Brain microvascular endothelial cell (primary cell): ENCODE results near the gene SEMA3D.

Experiments
- DNase-seq: peaks from one replicate; pipeline ENCODE4 v3.0.0-alpha.2; 2020
- H3K27ac ChIP-seq: fragments of 250-450 bp; sonication (Bioruptor Pico); 2 replicates; pipeline ENCODE4 v1.5.1; 2020; ENCODE audit warnings: mild to moderate bottlenecking, moderate library complexity
- H3K27me3 ChIP-seq: fragments of 250-450 bp; sonication (Bioruptor Pico); replicated peaks from 2 replicates; pipeline ENCODE4 v1.5.1; 2020; ENCODE audit warnings: mild to moderate bottlenecking
- H3K36me3 ChIP-seq: fragments of 250-450 bp; sonication (Bioruptor Pico); replicated peaks from 2 replicates; pipeline ENCODE4 v1.5.1; 2020; ENCODE audit warnings: mild to moderate bottlenecking
- H3K4me3 ChIP-seq: 2 replicates; pipeline ENCODE4 v1.5.1; 2011; ENCODE audit warnings: low read depth, mild to moderate bottlenecking, control low read depth, low read length, moderate library complexity
- CTCF ChIP-seq: IDR thresholded peaks from 2 replicates; pipeline ENCODE4 v1.5.1; 2011; ENCODE audit warnings: low read depth, mild to moderate bottlenecking, moderate library complexity, low read length, control low read depth, inconsistent platforms; ENCODE audit errors: missing control alignments
- in situ Hi-C: cut with HindIII; loops from 2 replicates; pipeline ENCODE4 v1.10.0; 2017; ENCODE audit warnings: low sequenced_read_pairs, low pct_ligation_motif_present

SEMA3D gene

DNA sequence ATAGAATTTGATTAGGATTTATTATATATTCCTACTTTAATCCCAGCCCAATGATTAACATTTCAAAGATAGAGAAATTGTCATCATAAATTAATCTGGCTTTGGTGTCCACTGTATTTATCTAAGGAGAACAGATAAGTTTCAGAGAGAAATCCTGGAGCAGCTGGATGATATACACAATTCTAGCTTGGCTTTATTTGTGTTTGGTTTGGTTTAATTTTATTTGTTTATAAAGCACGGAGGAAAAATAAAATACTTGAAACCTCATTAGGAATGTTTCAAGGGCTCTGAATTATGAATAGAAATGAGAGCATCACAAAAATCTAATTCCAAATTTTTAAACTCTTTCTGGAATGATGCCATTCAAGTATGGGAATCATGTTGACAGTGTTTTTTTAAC, 42.1 kb downstream of the SEMA3D start:
- Histone ChIP-seq H3K36me3 (no peaks in the 10 kb centered on the region), H3K27ac (no peak overlapping the region), H3K4me3 (no peak overlapping the region), H3K27me3 (no peaks in the 10 kb centered on the region)
- in situ Hi-C loops, result no loop called here
- no peak for DNase-seq
- no peak for TF ChIP-seq CTCF

DNA sequence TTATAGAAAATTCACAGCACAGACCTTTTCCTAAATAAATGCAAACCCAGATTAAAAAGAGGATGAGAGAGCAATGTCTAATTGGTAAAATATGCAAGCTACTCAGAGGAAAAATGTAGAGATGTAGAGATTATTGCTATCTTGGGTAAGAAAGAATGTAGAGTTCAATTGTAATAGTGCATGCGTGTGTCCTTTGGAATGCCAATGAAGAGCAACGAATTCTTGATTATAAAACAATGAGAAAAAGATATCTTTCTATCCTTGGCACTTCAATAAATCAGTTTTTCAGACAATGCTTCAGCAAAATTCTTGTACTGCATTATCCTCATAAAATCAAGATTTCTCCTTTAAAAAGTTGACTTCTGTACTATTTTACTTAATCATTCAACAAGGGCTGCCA, 50.9 kb downstream of the SEMA3D start:
- Histone ChIP-seq H3K4me3 (no peak overlapping the region), H3K36me3 (no peaks in the 10 kb centered on the region), H3K27ac (peak overlapping the region; percentile 66), H3K27me3 (no peaks in the 10 kb centered on the region)
- DNase-seq, result peak; percentile 47
- no peak for TF ChIP-seq CTCF
- in situ Hi-C loops, result no loop called here

- no peaks in the 10 kb centered on the region for H3K36me3 ChIP-seq
- no peaks in the 10 kb centered on the region for H3K27me3 ChIP-seq
- in situ Hi-C loops, result no loop called here
- no peak overlapping the region for H3K4me3 ChIP-seq
- no peak overlapping the region for H3K27ac ChIP-seq
- no peak for DNase-seq
- TF ChIP-seq CTCF, result no peak
Measured at GRCh38 chr7:85133560-85133959, 53.3 kb downstream of the SEMA3D start.

- peak; percentile 25 for DNase-seq
- H3K36me3 ChIP-seq, result no peaks in the 10 kb centered on the region
- in situ Hi-C loops, result no loop called here
- H3K4me3 ChIP-seq, result no peak overlapping the region
- peak overlapping the region; percentile 26 for H3K27ac ChIP-seq
- TF ChIP-seq CTCF, result no peak
- no peaks in the 10 kb centered on the region for H3K27me3 ChIP-seq
Measured at GRCh38 chr7:85133006-85133405, 53.9 kb downstream of the SEMA3D start.

DNA sequence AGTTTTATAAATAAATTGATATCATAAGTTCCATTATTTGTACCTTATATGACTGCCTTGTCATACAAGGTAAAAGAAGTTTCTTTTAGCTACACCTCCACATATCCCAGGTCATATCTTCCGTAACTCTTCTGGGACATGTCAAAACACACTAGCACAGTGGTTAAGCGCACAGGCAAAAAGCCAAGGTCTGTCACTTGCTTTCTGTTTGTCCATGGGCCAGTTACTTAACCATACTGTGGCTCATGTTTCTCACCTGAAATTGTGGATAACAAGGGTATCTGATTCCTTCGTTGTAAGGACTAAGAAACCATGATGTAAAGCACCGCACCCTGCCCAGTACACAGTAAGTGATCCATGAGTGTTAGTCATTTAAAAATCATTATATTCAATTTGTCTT, 56.2 kb downstream of the SEMA3D start:
- no peak for TF ChIP-seq CTCF
- no peaks in the 10 kb centered on the region for H3K27me3 ChIP-seq
- no peak overlapping the region for H3K4me3 ChIP-seq
- in situ Hi-C loops, result no loop called here
- no peak for DNase-seq
- H3K36me3 ChIP-seq, result no peaks in the 10 kb centered on the region
- H3K27ac ChIP-seq, result no peak overlapping the region

GRCh38 chr7:85126383-85126782, 60.5 kb downstream of the SEMA3D start:
- H3K36me3 ChIP-seq, result no peaks in the 10 kb centered on the region
- in situ Hi-C loops, result no loop called here
- no peak overlapping the region for H3K27ac ChIP-seq
- no peak for TF ChIP-seq CTCF
- H3K27me3 ChIP-seq, result no peaks in the 10 kb centered on the region
- H3K4me3 ChIP-seq, result no peak overlapping the region
- DNase-seq, result no peak
